ENCODE results near the gene TMEM168. TPM values are rescaled to one million over a fixed set of nuclear protein-coding genes. Genes with fewer than 3 reads are reported as not detected.

The TMEM168 gene
- total RNA-seq, 2 experiments from 2014 or later: 20.7 to 20.9 TPM

GRCh38 chr7:112792441-112792840, 2.2 kb upstream of the TMEM168 start:
- H3K27ac Mint-ChIP-seq: no peak overlapping the region
- no peaks in the 10 kb centered on the region for H3K27me3 Mint-ChIP-seq
- H3K36me3 Mint-ChIP-seq: peaks cover 5% of the 10 kb centered on the region
- no peaks in the 10 kb centered on the region for H3K9me3 Mint-ChIP-seq
- no peak overlapping the region for H3K4me3 Mint-ChIP-seq
- ATAC-seq (ENCODE audit: low read depth) (no peak), DNase-seq (no peak)
- H3K4me1 Mint-ChIP-seq: peaks cover 19% of the 10 kb centered on the region
- POLR2A ChIA-PET: no interaction called here

GRCh38 chr7:112791465-112792168, 1.4 kb upstream of the TMEM168 start:
- peaks cover 19% of the 10 kb centered on the region for H3K4me1 Mint-ChIP-seq
- H3K27ac Mint-ChIP-seq: no peak overlapping the region
- H3K36me3 Mint-ChIP-seq: peaks cover 7% of the 10 kb centered on the region
- no peak for ATAC-seq (ENCODE audit: low read depth)
- H3K4me3 Mint-ChIP-seq: no peak overlapping the region
- H3K9me3 Mint-ChIP-seq: no peaks in the 10 kb centered on the region
- no peak for DNase-seq
- POLR2A ChIA-PET: no interaction called here
- no peaks in the 10 kb centered on the region for H3K27me3 Mint-ChIP-seq

GRCh38 chr7:112790586-112791003, 402 bp upstream of the TMEM168 start:
- no peaks in the 10 kb centered on the region for H3K27me3 Mint-ChIP-seq
- H3K27ac Mint-ChIP-seq: peak overlapping the region; percentile 72
- ATAC-seq (ENCODE audit: low read depth) (no peak), DNase-seq (no peak)
- peaks cover 7% of the 10 kb centered on the region for H3K36me3 Mint-ChIP-seq
- POLR2A ChIA-PET: interaction anchor here (1.4 to 2.0 kb wide), 2 partner anchors 20 to 338 kb away, joined by 3 to 4 read pairs; no protein-coding TSS in a partner anchor
- H3K9me3 Mint-ChIP-seq: no peaks in the 10 kb centered on the region
- H3K4me1 Mint-ChIP-seq: peaks cover 19% of the 10 kb centered on the region
- H3K4me3 Mint-ChIP-seq: peak overlapping the region; percentile 92

GRCh38 chr7:112789453-112789816, 758 bp downstream of the TMEM168 start:
- H3K9me3 Mint-ChIP-seq: no peaks in the 10 kb centered on the region
- peak overlapping the region; percentile 92 for H3K4me3 Mint-ChIP-seq
- no peak for DNase-seq
- H3K36me3 Mint-ChIP-seq: peaks cover 8% of the 10 kb centered on the region
- H3K4me1 Mint-ChIP-seq: peaks cover 19% of the 10 kb centered on the region
- POLR2A ChIA-PET: interaction anchor here (0.8 to 2.0 kb wide), 5 partner anchors 19 to 338 kb away, joined by 3 to 4 read pairs (median 3); a partner anchor contains a TSS
- no peak for ATAC-seq (ENCODE audit: low read depth)
- no peaks in the 10 kb centered on the region for H3K27me3 Mint-ChIP-seq
- H3K27ac Mint-ChIP-seq: peak overlapping the region; percentile 72

- Mint-ChIP-seq H3K4me1 (peaks cover 19% of the 10 kb centered on the region), H3K36me3 (peaks cover 14% of the 10 kb centered on the region), H3K27me3 (no peaks in the 10 kb centered on the region), H3K27ac (peak overlapping the region; percentile 35), H3K9me3 (no peaks in the 10 kb centered on the region), H3K4me3 (peak overlapping the region; percentile 92)
- POLR2A ChIA-PET: interaction anchor here (0.8 to 2.0 kb wide), 2 partner anchors 19 to 21 kb away, joined by 3 to 4 read pairs; no protein-coding TSS in a partner anchor
- DNase-seq (no peak), ATAC-seq (ENCODE audit: low read depth) (no peak)
These were observed 1.3 kb downstream of the TMEM168 start for GRCh38 chr7:112788778-112789343.

GRCh38 chr7:112784603-112785002, 5.6 kb downstream of the TMEM168 start:
- Mint-ChIP-seq H3K36me3 (peaks cover 32% of the 10 kb centered on the region), H3K27me3 (no peaks in the 10 kb centered on the region), H3K4me3 (no peak overlapping the region), H3K4me1 (peaks cover 17% of the 10 kb centered on the region), H3K27ac (no peak overlapping the region), H3K9me3 (no peaks in the 10 kb centered on the region)
- POLR2A ChIA-PET: no interaction called here
- no peak for ATAC-seq (ENCODE audit: low read depth)
- no peak for DNase-seq

- Mint-ChIP-seq H3K27me3 (no peaks in the 10 kb centered on the region), H3K36me3 (peaks cover 36% of the 10 kb centered on the region), H3K27ac (no peak overlapping the region), H3K4me3 (no peak overlapping the region), H3K9me3 (no peaks in the 10 kb centered on the region), H3K4me1 (peaks cover 2% of the 10 kb centered on the region)
- ATAC-seq (ENCODE audit: low read depth) (no peak), DNase-seq (no peak)
- POLR2A ChIA-PET: no interaction called here
These were observed 7.7 kb downstream of the TMEM168 start for GRCh38 chr7:112782498-112782897.

GRCh38 chr7:112781558-112781957, 8.6 kb downstream of the TMEM168 start:
- H3K9me3 Mint-ChIP-seq: no peaks in the 10 kb centered on the region
- no peak overlapping the region for H3K27ac Mint-ChIP-seq
- no peak for DNase-seq
- peaks cover 34% of the 10 kb centered on the region for H3K36me3 Mint-ChIP-seq
- POLR2A ChIA-PET: no interaction called here
- no peak for ATAC-seq (ENCODE audit: low read depth)
- no peaks in the 10 kb centered on the region for H3K27me3 Mint-ChIP-seq
- no peak overlapping the region for H3K4me3 Mint-ChIP-seq
- H3K4me1 Mint-ChIP-seq: peaks cover 2% of the 10 kb centered on the region

GRCh38 chr7:112781110-112781509, 9.1 kb downstream of the TMEM168 start:
- peaks cover 2% of the 10 kb centered on the region for H3K4me1 Mint-ChIP-seq
- no peaks in the 10 kb centered on the region for H3K9me3 Mint-ChIP-seq
- POLR2A ChIA-PET: no interaction called here
- no peak overlapping the region for H3K27ac Mint-ChIP-seq
- ATAC-seq (ENCODE audit: low read depth) (no peak), DNase-seq (no peak)
- no peaks in the 10 kb centered on the region for H3K27me3 Mint-ChIP-seq
- no peak overlapping the region for H3K4me3 Mint-ChIP-seq
- peaks cover 34% of the 10 kb centered on the region for H3K36me3 Mint-ChIP-seq

GRCh38 chr7:112779667-112780066, 10.5 kb downstream of the TMEM168 start:
- H3K4me3 Mint-ChIP-seq: no peak overlapping the region
- DNase-seq: no peak
- peaks cover 34% of the 10 kb centered on the region for H3K36me3 Mint-ChIP-seq
- no peaks in the 10 kb centered on the region for H3K27me3 Mint-ChIP-seq
- peaks cover 2% of the 10 kb centered on the region for H3K4me1 Mint-ChIP-seq
- H3K27ac Mint-ChIP-seq: no peak overlapping the region
- H3K9me3 Mint-ChIP-seq: no peaks in the 10 kb centered on the region
- ATAC-seq (ENCODE audit: low read depth): no peak
- POLR2A ChIA-PET: no interaction called here

- ATAC-seq (ENCODE audit: low read depth): no peak
- no peak for DNase-seq
- no peak overlapping the region for H3K4me3 Mint-ChIP-seq
- H3K27ac Mint-ChIP-seq: no peak overlapping the region
- no peaks in the 10 kb centered on the region for H3K9me3 Mint-ChIP-seq
- peaks cover under 1% of the 10 kb centered on the region for H3K4me1 Mint-ChIP-seq
- peaks cover 21% of the 10 kb centered on the region for H3K36me3 Mint-ChIP-seq
- H3K27me3 Mint-ChIP-seq: no peaks in the 10 kb centered on the region
- POLR2A ChIA-PET: no interaction called here
These were observed 12.8 kb downstream of the TMEM168 start for GRCh38 chr7:112777406-112777805.

GRCh38 chr7:112771166-112771565, 19.0 kb downstream of the TMEM168 start:
- no peak overlapping the region for H3K27ac Mint-ChIP-seq
- H3K9me3 Mint-ChIP-seq: no peaks in the 10 kb centered on the region
- DNase-seq: no peak
- peaks cover 4% of the 10 kb centered on the region for H3K36me3 Mint-ChIP-seq
- no peaks in the 10 kb centered on the region for H3K4me1 Mint-ChIP-seq
- no peaks in the 10 kb centered on the region for H3K27me3 Mint-ChIP-seq
- no peak overlapping the region for H3K4me3 Mint-ChIP-seq
- POLR2A ChIA-PET: interaction anchor here (1.6 kb wide), 1 partner anchor 19 kb away, joined by 4 read pairs; the partner anchor contains the start of gene TMEM168
- no peak for ATAC-seq (ENCODE audit: low read depth)

GRCh38 chr7:112770051-112770450, 20.1 kb downstream of the TMEM168 start:
- H3K27ac Mint-ChIP-seq: no peak overlapping the region
- DNase-seq: no peak
- peaks cover 6% of the 10 kb centered on the region for H3K36me3 Mint-ChIP-seq
- ATAC-seq (ENCODE audit: low read depth): no peak
- H3K4me3 Mint-ChIP-seq: no peak overlapping the region
- no peaks in the 10 kb centered on the region for H3K9me3 Mint-ChIP-seq
- peaks cover 2% of the 10 kb centered on the region for H3K4me1 Mint-ChIP-seq
- POLR2A ChIA-PET: interaction anchor here (1.6 kb wide), 1 partner anchor 20 kb away, joined by 4 read pairs; the partner anchor contains the start of gene TMEM168
- no peaks in the 10 kb centered on the region for H3K27me3 Mint-ChIP-seq

GRCh38 chr7:112765105-112765504, 25.1 kb downstream of the TMEM168 start:
- peaks cover 3% of the 10 kb centered on the region for H3K36me3 Mint-ChIP-seq
- POLR2A ChIA-PET: no interaction called here
- ATAC-seq (ENCODE audit: low read depth): no peak
- H3K4me3 Mint-ChIP-seq: no peak overlapping the region
- peaks cover 4% of the 10 kb centered on the region for H3K4me1 Mint-ChIP-seq
- H3K27me3 Mint-ChIP-seq: no peaks in the 10 kb centered on the region
- DNase-seq: no peak
- H3K9me3 Mint-ChIP-seq: no peaks in the 10 kb centered on the region
- H3K27ac Mint-ChIP-seq: no peak overlapping the region
